SK-N-SH (cell line): ENCODE measurements around the gene NDUFB2. TPM values are rescaled to one million over a fixed set of nuclear protein-coding genes. Genes with fewer than 3 reads are reported as not detected.

Experiments
- CTCF ChIA-PET: fragments of 300-600, 350-600 bp; formaldehyde crosslinking; extraction: SDS; loops from one replicate; lab custom pipeline; 2021; lab: Yijun Ruan, JAX
- POLR2A ChIA-PET: fragments of 350-600 bp; sonication (Branson Sonifier 250); formaldehyde crosslinking; extraction: SDS; loops from one replicate; lab custom pipeline; 2020; ENCODE audit warnings: antibody characterized with exemption, inconsistent platforms; lab: Yijun Ruan, JAX
- DNase-seq: peaks from one replicate; pipeline ENCODE4 v3.0.0; 2012
- H2AFZ ChIP-seq: fragments of 200-600 bp; sonication (generic); 2 replicates; pipeline ENCODE4 v1.8.1; 2016; ENCODE audit warnings: antibody characterized with exemption, mild to moderate bottlenecking, low read depth
- H3F3A ChIP-seq: fragments of 200-600 bp; sonication (generic); replicated peaks from 2 replicates; pipeline ENCODE3; 2016; ENCODE audit warnings: antibody characterized with exemption, mild to moderate bottlenecking; ENCODE audit not compliant: insufficient read depth
- H3K27ac ChIP-seq, 2 experiments: fragments of 200-500 bp in 1 of 2; fragments of 200-600 bp in 1 of 2; sonication (Bioruptor generic) in 1 of 2; sonication (generic), shearing (Covaris generic) in 1 of 2; 2 replicates each; pipeline versions ENCODE4 v1.5.1 to v1.6.1; 2014 to 2016; ENCODE audit warnings: low read depth in 2 of 2, inconsistent platforms in 1 of 2, low read length in 1 of 2, mild to moderate bottlenecking in 1 of 2, mixed read lengths in 1 of 2
- H3K27me3 ChIP-seq: fragments of 200-600 bp; sonication (generic), shearing (Covaris generic); 2 replicates; pipeline ENCODE4 v1.6.1; 2016; ENCODE audit warnings: mixed run types; ENCODE audit not compliant: insufficient read depth
- H3K36me3 ChIP-seq, 2 experiments: fragments of 200-500 bp in 1 of 2; fragments of 200-600 bp in 1 of 2; sonication (Bioruptor generic) in 1 of 2; sonication (generic) in 1 of 2; replicated peaks in 1 of 2; 2 replicates each; pipeline versions ENCODE3 to v1.5.1; 2014 to 2016; ENCODE audit warnings: low read length in 1 of 2, mild to moderate bottlenecking in 1 of 2; ENCODE audit not compliant: insufficient read depth in 2 of 2, control insufficient read depth in 1 of 2
- H3K4me1 ChIP-seq, 2 experiments: fragments of 200-500 bp in 1 of 2; fragments of 200-600 bp in 1 of 2; sonication (Bioruptor generic) in 1 of 2; sonication (generic), shearing (Covaris generic) in 1 of 2; 2 replicates each; pipeline versions ENCODE4 v1.5.1 to v1.6.1; 2014 to 2016; ENCODE audit warnings: low read depth in 1 of 2, low read length in 1 of 2, mixed run types in 1 of 2; ENCODE audit not compliant: insufficient read depth in 2 of 2, control insufficient read depth in 1 of 2
- H3K4me2 ChIP-seq: fragments of 200-600 bp; sonication (generic), shearing (Covaris generic); 2 replicates; pipeline ENCODE4 v1.6.1; 2017; ENCODE audit warnings: mixed run types
- H3K4me3 ChIP-seq, 2 experiments: fragments of 200-500 bp in 1 of 2; fragments of 200-600 bp in 1 of 2; sonication (Bioruptor generic) in 1 of 2; sonication (generic), shearing (Covaris generic) in 1 of 2; 2 replicates each; pipeline versions ENCODE4 v1.5.1 to v1.8.1; 2014 to 2016; ENCODE audit warnings: low read depth in 2 of 2, inconsistent platforms in 1 of 2, low read length in 1 of 2, mild to moderate bottlenecking in 1 of 2, mixed read lengths in 1 of 2, moderate library complexity in 1 of 2
- H3K79me2 ChIP-seq: fragments of 200-600 bp; sonication (generic); 2 replicates; pipeline ENCODE4 v1.8.1; 2017; ENCODE audit warnings: mild to moderate bottlenecking; ENCODE audit not compliant: insufficient read depth
- H3K9ac ChIP-seq: fragments of 200-600 bp; sonication (generic); 2 replicates; pipeline ENCODE4 v1.6.1; 2017; ENCODE audit warnings: mixed run types
- H3K9me2 ChIP-seq: fragments of 200-600 bp; sonication (generic); 2 replicates; pipeline ENCODE4 v1.6.1; 2017; ENCODE audit warnings: mixed run types
- H3K9me3 ChIP-seq: fragments of 200-600 bp; sonication (generic); 2 replicates; pipeline ENCODE4 v1.6.1; 2017; ENCODE audit warnings: mixed run types, mild to moderate bottlenecking, moderate library complexity
- H4K20me1 ChIP-seq: fragments of 200-600 bp; sonication (generic); 2 replicates; pipeline ENCODE4 v1.6.1; 2017; ENCODE audit warnings: mild to moderate bottlenecking, mixed run types; ENCODE audit not compliant: insufficient read depth
- FOXM1 ChIP-seq: IDR thresholded peaks from 2 replicates; pipeline ENCODE4 v1.4.0; 2012; ENCODE audit warnings: low read depth, mild to moderate bottlenecking
- IRF3 ChIP-seq: fragments of 150-350 bp; IDR thresholded peaks from 2 replicates; pipeline ENCODE4 v1.6.1; 2016; ENCODE audit warnings: mild to moderate bottlenecking, low read depth, low read length
- RCOR1 ChIP-seq: fragments of 150-350 bp; IDR thresholded peaks from 2 replicates; pipeline ENCODE4 v1.6.1; 2017; ENCODE audit warnings: antibody characterized with exemption, low read length
- RFX5 ChIP-seq: IDR thresholded peaks from 2 replicates; pipeline ENCODE4 v1.6.1; 2012; ENCODE audit warnings: mild to moderate bottlenecking, improper control_type of control experiment, low read length
- RXRA ChIP-seq: IDR thresholded peaks from 2 replicates; pipeline ENCODE4 v1.4.0; 2012; ENCODE audit warnings: low read depth, mild to moderate bottlenecking, borderline replicate concordance
- TAF1 ChIP-seq: IDR thresholded peaks from 2 replicates; pipeline ENCODE4 v1.6.1; 2012; ENCODE audit warnings: low read depth, mild to moderate bottlenecking, low read length, moderate library complexity, borderline replicate concordance
- TEAD4 ChIP-seq: IDR thresholded peaks from 2 replicates; pipeline ENCODE4 v1.4.0; 2012; ENCODE audit warnings: mild to moderate bottlenecking, borderline replicate concordance; ENCODE audit not compliant: insufficient read depth
- USF1 ChIP-seq: IDR thresholded peaks from 2 replicates; pipeline ENCODE4 v1.4.0; 2012; ENCODE audit warnings: low read depth, borderline replicate concordance
- WGBS: methylation state at CpG from one replicate; pipeline ENCODE4 v1.1.6; 2017; ENCODE audit warnings: low lambda C conversion rate; 5-methylcytosine and 5-hydroxymethylcytosine counted together
- polyA plus RNA-seq, 3 experiments: library from polyadenylated mRNA; depleted of rRNA; stranded (reverse); fragments of >200 nt; gene quantifications; 2 replicates each; pipeline ENCODE4 v1.2.3, GENCODE V29; 2012

The NDUFB2 gene
- polyA plus RNA-seq, 1 of the 3 experiments (the other 2 are of a cell fraction): 1,214 TPM

GRCh38 chr7:140656548-140657515 lies 39.7 kb upstream of the NDUFB2 start:
- TF ChIP-seq IRF3 (no peak), RFX5 (no peak), TEAD4 (no peak), USF1 (no peak), FOXM1 (no peak), RCOR1 (no peak)
- Histone ChIP-seq H3K9me3 (no peaks in the 10 kb centered on the region), H3F3A (no peaks in the 10 kb centered on the region), H3K4me3 (no peak overlapping the region), H3K4me1 (peaks cover 0 to 3% of the 10 kb centered on the region in 2 experiments; a peak in 1 of 4 replicates), H3K9ac (no peak overlapping the region), H3K27me3 (0 out of 2 replicates have a peak, but pooled peaks cover 7% of the 10 kb centered on the region), H3K79me2 (no peaks in the 10 kb centered on the region), H2AFZ (no peak overlapping the region), H4K20me1 (no peaks in the 10 kb centered on the region), H3K27ac (no peak overlapping the region), H3K36me3 (no peaks in the 10 kb centered on the region), H3K4me2 (no peak overlapping the region), H3K9me2 (no peaks in the 10 kb centered on the region)
- ChIA-PET CTCF (interaction anchor here (1.2 to 5.3 kb wide), 4 partner anchors 18 to 181 kb away, joined by 3 to 34 read pairs (median 10); no protein-coding TSS in a partner anchor), POLR2A (no interaction called here)
- WGBS: 81% methylated on average over 11 of the region's 11 CpGs
- DNase-seq: no peak

GRCh38 chr7:140657891-140658290 lies 38.6 kb upstream of the NDUFB2 start:
- Histone ChIP-seq H3K9me2 (no peaks in the 10 kb centered on the region), H3F3A (no peaks in the 10 kb centered on the region), H3K9ac (no peak overlapping the region), H3K4me1 (peaks cover 0 to 3% of the 10 kb centered on the region in 2 experiments; a peak in 1 of 4 replicates), H3K36me3 (no peaks in the 10 kb centered on the region), H3K4me2 (no peak overlapping the region), H3K27me3 (0 out of 2 replicates have a peak, but pooled peaks cover 7% of the 10 kb centered on the region), H3K4me3 (no peak overlapping the region), H4K20me1 (no peaks in the 10 kb centered on the region), H3K9me3 (no peaks in the 10 kb centered on the region), H3K79me2 (no peaks in the 10 kb centered on the region), H2AFZ (no peak overlapping the region), H3K27ac (no peak overlapping the region)
- ChIA-PET CTCF (interaction anchor here (1.5 to 5.3 kb wide), 2 partner anchors 141 to 182 kb away, joined by 3 to 34 read pairs; no protein-coding TSS in a partner anchor), POLR2A (no interaction called here)
- 86% methylated on average over 9 of the region's 9 CpGs for WGBS
- TF ChIP-seq RXRA (no peak), TAF1 (no peak)
- no peak for DNase-seq
